NCI-H2227 (cell line): ENCODE data around the gene GMDS.

Experiments
- DNase-seq: peaks from one replicate; lab custom pipeline; 2025; ENCODE audit not compliant: unreplicated experiment; lab: John Stamatoyannopoulos, UW

Gene GMDS

DNA sequence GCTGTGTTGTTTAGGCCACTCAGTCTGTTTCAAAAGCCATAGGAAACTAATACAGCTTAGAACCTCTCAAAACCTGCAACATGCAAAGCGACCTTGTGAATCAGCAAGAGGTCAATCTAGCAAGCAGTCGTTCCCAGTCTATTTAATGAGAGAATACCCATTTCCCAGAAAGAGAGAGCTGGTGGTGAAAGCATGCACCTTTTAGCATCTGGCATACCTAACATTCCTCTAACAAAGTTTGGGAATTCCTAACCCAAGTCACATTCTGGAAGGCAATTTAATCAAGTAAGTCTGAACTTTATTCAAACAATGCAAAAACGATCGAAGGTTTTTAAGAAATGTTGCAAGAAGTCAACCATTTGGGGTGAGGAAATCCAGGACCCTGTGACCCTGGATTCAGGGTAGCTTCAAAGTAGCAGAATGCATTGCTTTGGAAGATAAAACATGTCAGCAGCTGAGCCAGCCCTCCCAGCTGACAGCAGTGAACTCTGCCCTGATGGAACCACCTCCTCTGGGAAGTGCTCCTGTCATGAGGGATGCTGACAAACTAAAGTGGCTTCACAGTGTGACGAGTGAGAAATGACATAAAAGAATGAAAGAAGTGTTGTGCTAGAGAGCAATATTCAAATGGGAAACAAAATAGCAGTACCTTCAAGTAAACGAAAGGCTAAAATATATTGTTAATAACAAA lies 104.8 kb downstream of the GMDS start:
- DNase-seq, result no peak

DNA sequence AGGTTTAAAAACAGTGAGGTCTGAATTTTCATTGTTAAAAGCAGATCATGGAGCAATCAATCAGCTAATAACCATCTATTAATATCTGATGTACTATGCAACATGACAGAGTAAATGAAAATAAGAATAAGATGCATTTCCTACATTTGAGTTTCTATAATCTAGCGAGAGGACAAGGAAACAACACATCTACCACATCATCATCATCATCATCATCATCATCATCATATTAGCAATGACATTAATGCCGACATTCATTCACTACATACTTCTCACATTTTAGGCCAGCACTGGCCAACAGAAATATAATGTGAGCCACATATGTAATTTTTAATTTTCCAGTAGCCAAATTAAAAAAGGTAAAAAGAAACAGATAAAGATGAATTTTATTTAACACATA lies 110.0 kb downstream of the GMDS start:
- no peak for DNase-seq

DNA sequence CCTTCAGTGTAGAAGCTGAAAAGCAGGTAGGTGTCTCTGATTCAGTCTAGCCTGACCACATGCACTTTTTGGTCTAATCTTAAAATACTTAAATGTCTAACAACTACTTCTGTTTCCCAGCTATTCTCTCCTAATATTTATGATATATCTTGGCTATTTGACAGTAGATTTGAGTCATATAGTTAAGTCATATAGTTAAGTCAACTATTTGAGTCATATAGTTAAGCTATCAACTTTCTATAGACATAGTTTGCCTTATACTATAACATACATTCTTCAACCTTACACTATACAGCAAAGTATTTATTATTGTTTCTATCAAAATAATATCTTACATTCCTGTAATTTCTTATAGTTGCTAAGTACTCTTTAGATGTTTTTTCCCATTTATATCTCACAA lies 110.9 kb downstream of the GMDS start:
- no peak for DNase-seq

DNA sequence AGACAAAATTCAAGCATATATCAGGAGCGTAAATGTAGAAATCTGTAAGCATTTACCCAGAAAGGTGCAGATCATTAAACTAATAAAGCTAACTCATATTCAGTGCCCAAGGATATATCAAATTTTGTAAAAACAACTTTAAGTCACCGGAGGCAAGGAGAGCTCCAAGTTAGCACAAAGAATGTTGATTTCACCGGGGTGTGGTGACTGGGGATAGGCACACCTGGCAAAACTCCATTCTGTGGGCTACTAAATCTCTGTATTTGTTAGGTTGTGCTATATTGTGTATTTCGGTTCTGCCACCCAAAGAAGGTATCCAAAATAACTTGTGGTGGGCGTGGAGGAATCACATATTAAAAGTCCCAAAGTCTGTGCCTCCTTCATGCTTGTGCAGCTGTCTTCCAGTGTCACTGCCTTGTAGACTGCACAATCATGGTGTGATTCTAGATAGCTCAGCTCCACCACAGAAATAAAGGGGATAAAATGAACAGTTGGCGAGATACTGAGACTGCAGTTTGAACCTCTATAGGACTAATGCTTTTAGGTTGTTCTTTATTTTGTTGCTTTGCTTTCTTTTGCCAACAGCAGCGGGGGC lies 111.6 kb downstream of the GMDS start:
- DNase-seq, result no peak

DNA sequence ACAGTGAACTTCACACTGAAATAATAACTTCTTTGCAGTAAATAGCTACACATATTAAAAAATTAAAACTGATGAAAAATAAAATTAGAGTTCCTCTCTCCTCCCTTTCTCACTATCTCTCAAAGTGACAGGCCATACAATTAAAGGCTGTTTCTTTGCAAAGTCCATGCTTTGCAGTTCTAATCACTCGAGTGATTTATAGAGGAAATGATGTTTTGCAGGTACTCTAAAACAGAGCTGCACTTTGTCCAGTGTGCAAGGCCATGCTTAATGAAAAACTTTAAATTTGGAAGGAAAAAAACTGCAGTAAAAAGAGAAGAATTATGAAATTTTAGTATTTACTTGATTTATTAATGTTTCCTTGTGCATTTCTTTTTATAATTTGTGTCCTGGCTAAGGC lies 112.5 kb downstream of the GMDS start:
- no peak for DNase-seq

DNA sequence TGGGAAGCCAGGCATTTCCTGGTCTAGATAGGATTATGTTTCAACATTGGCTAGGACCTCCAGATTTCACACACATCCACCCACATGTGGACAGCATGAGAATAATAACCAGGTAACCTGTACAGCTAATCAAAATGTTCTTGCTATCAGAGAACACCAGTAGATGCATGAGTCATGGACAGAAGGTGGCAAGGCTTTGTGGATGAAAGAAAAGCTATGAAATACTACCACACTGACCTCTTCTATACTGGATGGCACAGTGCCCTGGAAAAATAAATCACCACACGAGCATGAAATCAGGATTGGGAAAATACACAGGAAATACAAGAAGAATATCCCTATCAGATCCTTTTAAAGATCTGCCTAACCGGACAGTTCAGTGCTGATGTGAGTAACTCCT lies 113.0 kb downstream of the GMDS start:
- DNase-seq, result no peak

DNA sequence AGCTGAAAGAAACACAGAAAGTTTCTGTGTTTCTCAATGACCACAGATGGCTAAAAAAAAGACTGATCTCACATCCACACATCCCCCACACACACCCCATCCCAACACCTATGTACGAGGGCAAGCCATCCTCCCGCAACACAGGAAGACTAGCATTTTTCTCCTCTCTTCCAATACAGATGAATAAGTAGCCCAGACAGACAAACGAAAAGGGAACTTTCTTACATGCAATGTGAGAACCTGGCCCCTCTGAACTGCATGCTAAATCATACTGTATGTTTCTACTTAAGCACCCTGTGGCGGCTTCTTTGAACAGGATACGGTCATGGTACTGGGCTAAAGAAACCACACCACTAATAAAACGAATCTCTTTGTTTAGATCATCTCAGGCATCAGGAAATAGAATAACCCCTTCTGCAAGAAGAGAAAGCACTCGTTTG lies 116.2 kb downstream of the GMDS start:
- DNase-seq, result no peak

DNA sequence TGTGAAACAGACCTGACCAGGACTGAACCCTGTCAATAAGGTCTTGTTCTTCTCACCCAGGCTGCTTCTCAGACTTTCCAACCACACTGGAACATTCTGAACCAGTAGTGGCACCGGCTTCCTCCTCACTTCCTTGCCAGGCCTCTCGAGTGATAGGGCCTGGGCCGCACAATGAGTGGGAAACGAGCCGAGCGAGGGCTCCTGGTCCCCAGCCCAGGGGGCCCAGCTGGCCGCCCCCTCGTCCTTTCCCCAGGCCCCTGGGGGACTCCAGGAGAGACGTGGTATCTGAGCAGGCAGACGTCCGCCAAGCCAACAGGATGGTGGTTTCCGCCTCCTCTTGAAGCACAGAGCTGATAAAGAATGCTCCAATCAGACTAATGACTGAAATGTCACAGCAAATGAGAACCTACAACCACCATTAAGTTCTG lies 117.9 kb downstream of the GMDS start:
- no peak for DNase-seq

DNA sequence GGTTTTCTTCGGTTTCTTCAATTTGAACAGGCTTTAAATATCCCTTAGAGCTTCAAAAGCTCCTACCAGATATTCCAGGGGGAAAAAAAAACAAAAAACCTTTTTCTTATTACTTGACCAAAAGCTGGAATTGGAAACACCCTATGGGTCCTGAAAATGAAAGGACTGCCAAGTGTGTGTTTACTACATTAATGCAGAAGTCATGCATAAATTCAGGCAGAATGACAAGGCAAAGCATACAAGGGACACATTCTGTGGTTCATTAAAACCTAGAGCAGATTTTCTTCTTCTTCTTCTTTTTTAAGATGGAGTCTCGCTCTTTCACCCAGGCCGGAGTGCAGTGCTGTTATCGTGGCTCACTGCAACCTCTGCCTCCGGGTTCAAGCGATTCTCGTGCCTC lies 119.1 kb downstream of the GMDS start:
- no peak for DNase-seq

DNA sequence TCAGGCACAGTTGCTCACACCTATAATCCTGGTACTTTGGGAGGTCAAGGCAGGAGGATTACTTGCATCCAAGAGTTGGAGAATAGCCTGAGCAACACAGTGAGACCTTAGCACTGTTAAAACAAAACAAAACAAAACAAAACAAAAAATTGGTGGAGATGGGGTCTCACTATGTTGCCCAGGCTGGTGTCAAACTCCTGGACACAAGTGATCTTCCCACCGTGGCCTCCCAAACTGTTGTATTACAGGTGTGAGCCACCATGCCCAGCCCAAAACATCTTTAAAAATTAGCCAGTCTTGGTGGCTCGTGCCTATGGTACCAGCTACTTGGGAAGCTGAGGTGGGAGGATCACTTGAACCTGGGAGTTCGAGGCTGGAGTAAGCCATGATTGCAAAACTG lies 120.2 kb downstream of the GMDS start:
- no peak for DNase-seq

DNA sequence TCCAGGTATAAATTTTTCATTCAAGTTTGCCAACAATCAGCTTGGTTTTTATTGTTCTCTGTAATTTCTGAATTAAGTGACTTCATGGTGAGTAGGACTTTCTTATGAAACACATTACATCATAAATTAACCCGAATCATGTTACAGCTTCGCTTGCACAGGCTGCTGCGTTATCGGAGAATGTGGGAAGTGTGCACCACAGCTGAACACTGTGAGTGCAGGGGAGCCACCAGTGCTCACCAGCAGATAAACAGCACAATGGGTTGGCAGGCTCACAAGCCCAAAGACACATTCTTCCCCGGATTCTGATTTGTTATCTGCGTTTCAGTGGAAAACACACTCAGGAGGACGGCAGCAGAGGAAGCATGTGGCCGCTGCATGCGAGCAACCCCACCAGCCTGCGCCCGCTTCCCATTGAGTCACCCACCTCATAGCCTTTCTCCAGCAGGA lies 121.1 kb downstream of the GMDS start:
- DNase-seq, result no peak

DNA sequence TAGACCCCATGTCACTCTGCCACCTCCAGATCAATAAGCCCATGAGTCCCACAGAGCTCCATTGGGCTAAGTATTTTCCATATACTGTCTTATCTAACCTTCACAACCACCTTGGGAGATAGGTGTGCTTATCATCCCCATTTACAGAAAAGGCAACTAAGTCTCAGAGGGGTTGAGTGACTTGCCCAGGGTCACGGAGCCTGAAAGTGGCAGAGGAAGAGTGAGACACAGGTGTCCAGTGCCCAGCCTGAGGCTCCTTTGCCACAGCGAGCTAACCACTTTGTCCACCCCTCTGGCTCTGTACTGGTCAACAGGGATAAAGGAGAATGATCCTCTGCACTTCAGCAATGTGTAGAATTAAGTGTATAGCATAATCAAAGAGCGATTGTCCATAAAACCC lies 124.5 kb downstream of the GMDS start:
- DNase-seq, result no peak

DNA sequence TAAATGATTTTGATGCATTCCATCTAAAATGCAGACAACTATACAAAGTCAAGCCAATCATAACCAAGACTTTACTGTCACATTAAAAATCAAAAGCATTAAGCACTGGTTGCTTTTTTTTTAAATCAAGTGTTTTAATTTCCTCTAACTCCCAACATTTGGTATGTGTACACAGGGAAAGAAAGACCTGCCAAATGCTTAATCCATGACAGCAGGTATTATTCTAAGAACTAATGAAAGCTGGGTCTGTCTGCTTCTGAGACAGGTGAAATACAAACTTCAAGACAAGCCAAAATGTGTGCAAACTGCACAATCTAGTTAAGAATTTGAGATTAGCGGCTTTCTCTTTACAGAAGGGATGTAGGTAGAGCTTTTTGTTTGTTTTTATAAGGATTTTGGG lies 126.1 kb downstream of the GMDS start:
- no peak for DNase-seq

DNA sequence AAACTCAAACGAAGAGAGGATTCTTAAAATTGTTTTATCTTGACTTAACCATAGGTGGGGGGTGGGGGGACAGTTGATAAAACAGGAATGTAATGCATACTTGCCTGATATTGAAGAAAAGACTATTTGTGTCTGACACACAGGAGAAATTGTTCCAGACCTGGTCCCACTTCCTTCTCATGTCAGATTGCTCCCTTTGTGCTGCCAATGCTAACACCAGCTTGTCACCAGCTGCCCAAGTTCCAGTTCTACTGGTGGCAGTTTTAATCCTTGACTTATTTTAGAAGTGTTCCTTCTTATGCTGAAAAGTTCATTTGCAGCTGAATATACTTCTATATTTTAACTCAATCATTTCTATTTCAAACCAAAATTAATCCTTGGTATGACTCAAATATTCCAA lies 127.3 kb downstream of the GMDS start:
- DNase-seq, result no peak

DNA sequence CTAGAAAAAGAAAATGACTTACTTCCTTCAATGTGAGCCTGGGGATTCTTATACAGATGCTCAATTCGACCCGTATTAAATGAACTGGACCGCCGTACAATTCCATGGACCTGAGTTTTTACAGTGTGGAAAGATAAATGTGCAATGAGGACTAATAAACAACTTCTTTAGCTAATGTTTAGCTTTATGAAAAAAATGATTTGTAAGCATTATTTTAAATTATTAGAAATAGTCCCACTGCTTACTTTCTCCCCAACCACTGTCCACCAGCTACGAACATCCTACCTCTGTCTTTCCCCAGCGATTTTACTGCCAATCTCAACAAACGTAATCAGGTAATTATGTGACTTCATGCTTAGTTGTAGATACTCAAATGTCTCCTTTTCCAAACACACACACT lies 128.0 kb downstream of the GMDS start:
- DNase-seq, result no peak

DNA sequence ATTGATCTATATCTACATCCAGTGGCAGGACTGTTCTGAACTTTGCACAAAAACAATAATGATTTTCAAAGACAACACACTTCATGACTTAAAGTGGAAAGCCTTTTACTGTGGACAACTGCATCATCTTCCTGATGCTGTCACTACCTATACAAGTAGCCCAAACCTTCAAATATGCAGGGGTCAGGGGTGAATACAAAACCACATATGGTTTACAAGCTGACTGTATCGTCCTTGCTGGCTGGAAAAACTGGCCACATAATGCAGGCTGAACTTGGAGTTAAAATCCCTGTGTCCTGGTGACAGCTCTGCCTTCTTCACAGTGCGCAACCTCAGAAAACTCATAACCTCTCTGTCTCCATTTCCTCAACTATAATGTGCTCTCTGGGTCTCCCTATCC lies 128.9 kb downstream of the GMDS start:
- DNase-seq, result no peak

DNA sequence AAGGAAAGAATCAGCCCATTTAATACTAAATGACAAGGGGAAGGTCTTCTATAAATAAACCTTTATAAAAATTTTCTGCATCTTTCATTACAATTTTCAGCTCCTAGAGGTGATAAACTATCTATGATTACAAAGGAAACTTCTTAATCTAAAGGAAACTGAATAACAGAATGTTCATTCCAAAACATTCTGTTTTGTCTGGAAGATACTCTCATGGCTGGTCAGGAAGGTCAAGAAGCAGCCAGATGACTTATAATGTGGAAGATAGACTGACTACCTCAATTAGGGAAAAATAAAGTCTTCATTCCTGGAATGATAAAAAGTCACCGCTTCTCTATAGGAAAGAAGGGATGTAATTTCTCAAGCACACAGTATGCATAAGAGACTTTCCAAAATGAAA lies 131.3 kb downstream of the GMDS start:
- no peak for DNase-seq

DNA sequence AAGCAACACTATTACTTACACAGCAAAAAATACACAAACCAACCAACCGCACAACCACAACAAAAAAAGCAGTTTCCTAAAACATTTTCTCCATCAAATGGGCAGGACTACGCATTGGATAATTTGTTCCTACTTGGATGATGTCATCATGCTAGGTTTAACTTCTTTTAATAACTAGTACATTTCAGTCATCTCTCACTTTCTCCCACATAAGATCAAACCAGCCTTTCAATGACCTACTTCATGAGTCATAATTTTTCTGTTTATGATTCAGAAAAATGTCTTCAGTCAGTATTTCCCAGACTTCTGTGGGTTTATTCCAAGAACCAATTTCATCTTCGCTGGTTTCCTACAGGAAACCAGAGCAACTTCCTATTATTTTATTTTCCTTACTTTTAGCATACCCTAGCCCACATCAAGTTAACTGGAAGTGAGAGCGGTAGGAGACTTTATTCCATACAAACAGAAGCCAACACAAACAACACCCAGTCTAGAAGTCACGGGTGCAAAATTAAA lies 134.2 kb downstream of the GMDS start:
- DNase-seq, result no peak

DNA sequence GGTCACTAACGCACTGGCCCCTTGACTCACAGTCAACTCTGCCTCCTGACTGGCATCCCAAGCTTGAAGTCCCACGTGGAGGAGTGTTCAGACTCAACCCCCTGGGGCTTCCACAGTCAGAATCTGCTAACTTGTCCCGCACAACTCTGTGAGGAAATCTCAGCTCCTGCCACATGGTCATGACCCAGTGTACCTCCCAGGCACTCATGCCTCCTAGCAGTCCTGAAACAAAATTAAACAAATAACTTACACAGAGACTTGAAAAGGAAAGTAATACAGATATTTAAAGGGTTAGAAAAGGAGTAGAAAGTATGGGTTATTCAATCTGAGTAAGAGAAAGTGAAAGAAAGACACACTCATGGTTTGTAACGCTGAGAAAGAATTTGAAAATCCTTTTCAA lies 134.9 kb downstream of the GMDS start:
- no peak for DNase-seq

DNA sequence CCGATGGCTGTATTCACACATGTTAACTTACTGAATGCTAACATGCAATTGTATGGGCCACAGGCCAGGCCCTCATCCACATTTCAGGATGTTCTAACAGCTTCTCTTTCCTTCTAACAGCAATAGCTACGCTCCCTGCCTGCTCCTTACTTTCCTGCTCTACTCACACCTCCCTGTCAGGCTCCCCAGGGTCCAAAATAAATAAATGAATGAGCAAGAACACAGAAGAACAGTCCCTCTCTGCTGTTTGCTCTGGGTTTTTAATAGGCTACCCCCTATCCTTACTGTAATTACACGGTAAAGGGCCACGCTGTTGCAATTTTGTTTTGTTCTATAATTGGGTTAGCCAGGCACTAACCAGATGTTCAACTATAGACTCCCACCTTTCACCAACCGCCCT lies 135.6 kb downstream of the GMDS start:
- peak; percentile 72 for DNase-seq

DNA sequence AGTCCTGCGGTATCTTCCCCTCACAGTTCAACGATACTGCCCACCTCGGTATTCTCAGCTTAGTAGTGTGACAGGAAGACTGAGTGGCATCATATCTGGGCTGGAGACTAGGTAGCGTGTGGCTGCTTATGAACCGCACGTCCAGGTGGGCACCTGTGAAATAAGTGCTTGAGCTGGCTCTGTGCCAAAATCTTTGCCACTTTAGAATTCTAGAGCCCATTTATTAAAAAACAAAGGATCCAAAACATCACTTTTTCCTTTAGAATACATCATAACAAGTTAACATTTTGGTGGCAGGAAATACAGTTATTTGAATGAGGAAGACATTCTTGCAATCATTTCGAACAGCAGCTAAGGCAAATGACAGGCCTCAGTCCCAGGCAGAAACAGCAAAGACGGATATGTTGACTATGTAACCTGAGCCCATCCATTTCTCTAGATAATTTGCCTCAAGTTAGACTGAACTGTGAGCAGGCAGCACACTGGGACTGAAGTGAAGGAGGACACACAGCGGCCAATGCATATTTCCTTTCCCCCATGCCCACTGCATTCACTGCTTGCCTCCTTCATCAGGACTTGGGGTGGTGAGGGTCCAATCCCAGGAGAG lies 136.6 kb downstream of the GMDS start:
- peak; percentile 25 for DNase-seq

DNA sequence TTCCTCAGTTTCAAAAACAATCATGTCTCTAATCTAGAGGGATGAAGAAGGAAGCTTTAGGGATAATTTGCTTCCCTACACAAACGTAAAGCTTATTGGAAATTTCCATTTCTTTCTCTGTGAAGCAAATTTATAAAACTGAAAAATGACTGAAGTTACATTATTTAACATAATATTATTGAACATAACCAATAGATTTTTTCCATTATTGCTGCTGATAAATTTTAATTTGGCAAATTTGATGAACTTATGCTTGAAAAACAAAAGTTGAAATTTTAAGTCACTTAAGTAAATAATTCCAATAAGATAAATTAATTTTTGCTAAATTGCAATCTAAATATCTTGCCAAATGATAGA lies 140.9 kb downstream of the GMDS start:
- no peak for DNase-seq
